Pancreas (tissue), 10 donors: ENCODE results near the gene PLA2G3. TPM values are rescaled to one million over a fixed set of nuclear protein-coding genes. Genes with fewer than 3 reads are reported as not detected.

Experiments
- ATAC-seq, 4 donors: fragments of 200-7000 bp; cut with Tn5 transposase; one replicate each; pipeline versions ENCODE4 v1.8.0 to v1.9.1; 2020; ENCODE audit warnings: mild to moderate bottlenecking in 4 of 4, moderate library complexity in 4 of 4
- DNase-seq, 6 donors: peaks; one replicate each; pipeline ENCODE4 v3.0.0-alpha.2; 2020
- FAIRE-seq: peaks from 2 replicates; lab custom pipeline; 2012; peaks lifted over from hg19 to GRCh38; lab: Jason Lieb, UNC
- H3K27ac ChIP-seq, 4 donors: fragments of 200-600 bp; sonication (generic); 1 replicate in 3 of 4; 2 replicates in 1 of 4; pipeline versions ENCODE4 v1.5.0 to v1.8.0; 2020
- H3K27me3 ChIP-seq, 4 donors: fragments of 200-600 bp; one replicate each; pipeline ENCODE4 v1.8.0; 2021
- H3K36me3 ChIP-seq, 3 donors: fragments of 200-600 bp; sonication (generic) in 1 of 3; one replicate each; pipeline versions ENCODE4 v1.5.0 to v1.8.0; 2020 to 2021
- H3K4me1 ChIP-seq, 3 donors: fragments of 200-600 bp; one replicate each; pipeline ENCODE4 v1.8.0; 2021
- H3K4me3 ChIP-seq, 4 donors: fragments of 200-600 bp; sonication (generic) in 2 of 4; one replicate each; pipeline versions ENCODE4 v1.5.0 to v1.8.0; 2020 to 2021
- H3K9me3 ChIP-seq, 4 donors: fragments of 200-600 bp; one replicate each; pipeline ENCODE4 v1.8.0; 2021
- CTCF ChIP-seq, 4 donors: fragments of 200-600 bp; sonication (generic) in 3 of 4; IDR thresholded peaks; one replicate each; pipeline versions ENCODE4 v1.5.0 to v1.8.0; 2021; ENCODE audit warnings: antibody characterized with exemption in 4 of 4
- WGBS, 2 donors: extraction: QIAGEN DNeasy Blood & Tissue Kit; methylation state at CpG; one replicate each; pipeline ENCODE4 v1.1.7; 2013; 5-methylcytosine and 5-hydroxymethylcytosine counted together
- intact Hi-C, 3 donors: fragments of 100-400 bp; cut with DNase I; formaldehyde crosslinking; loops; one replicate each; pipeline versions ENCODE4 v1.11.1 to v1.14.2; 2022
- microRNA-seq, 2 donors: library from miRNA; unstranded; fragments of <30 nt; microRNA quantifications; one replicate each; pipeline versions ENCODE4 to v1.1.0, GENCODE V29; 2019 to 2020
- polyA plus RNA-seq, 2 donors: library from polyadenylated mRNA; stranded (reverse); fragments of 200-250 nt; gene quantifications; one replicate each; pipeline ENCODE4 v1.2.3, GENCODE V29; 2013
- total RNA-seq, 6 donors: library from RNA; stranded (reverse); fragmentation: NEBNext Ultra II Directional in 4 of 6; extraction: Animal tissue kit (Norgen Biotek cat#: 25700) in 4 of 6; gene quantifications; one replicate each; pipeline versions ENCODE4 v1.2.1 to v1.2.4, GENCODE V29; 2021 to 2023
- donor health status: healthy with polysubstance abuse.
- donor health status: DM: no; HTN: no; CAD: no; lungs with moderate emphysema.
- donor health status: DM: no; HTN: no; CAD: no.
- donor health status: control.
- donor health status: control.
- donor health status: Bipolar disorder and iron deficiency.
- donor health status: DM: yes; HTN: yes; CAD: no.
- donor health status: DM: no; HTN: no; CAD: no.
- donor health status: DM: no; HTN: no; CAD: no.
- donor health status: DM: yes; HTN: yes; CAD: no.

Gene PLA2G3
- total and polyA plus RNA-seq, 8 donors, result 0.02 TPM; not detected in 7

GRCh38 chr22:31085493-31085824, 54.8 kb downstream of the PLA2G3 start:
- TF ChIP-seq CTCF (IDR thresholded peaks at IDR 0.05), result no peak
- WGBS, 2 donors, result 35 to 44% methylated on average over 13 of the region's 13 CpGs
- peak in 5 of 6 donors; percentile 49 to 78 (median 57) for DNase-seq
- Histone ChIP-seq H3K27ac (peak overlapping the region; percentile 84 to 94 (median 88)), H3K4me3 (peak overlapping the region; percentile 18 to 60 (median 44)), H3K4me1 (peaks cover 12 to 31% (median 28%) of the 10 kb centered on the region in 3 donors), H3K27me3 (no peaks in the 10 kb centered on the region), H3K9me3 (no peaks in the 10 kb centered on the region), H3K36me3 (peaks cover 0 to 28% (median 9%) of the 10 kb centered on the region in 3 donors)
- intact Hi-C loops, result loop anchor here in 2 of 3 donors (5.0 kb wide), 2 partner anchors 133 to 138 kb away; no protein-coding TSS in a partner anchor
- FAIRE-seq, result no peak
- ATAC-seq, result peak in 1 of 4 donors; percentile 2

- WGBS, 2 donors, result 6 to 8% methylated on average over 56 to 69 of the region's 69 CpGs
- intact Hi-C loops, result loop anchor here in 2 of 3 donors (5.0 kb wide), 2 partner anchors 133 to 138 kb away; no protein-coding TSS in a partner anchor
These were observed 55.4 kb downstream of the PLA2G3 start for GRCh38 chr22:31084811-31085492.

More at GRCh38 chr22:31084811-31085492, 55.4 kb downstream of the PLA2G3 start:
- H3K4me3 ChIP-seq, result peak overlapping the region; percentile 18 to 60 (median 44)
- no peaks in the 10 kb centered on the region for H3K9me3 ChIP-seq
- H3K27ac ChIP-seq, result peak overlapping the region; percentile 84 to 94 (median 88)
- no peaks in the 10 kb centered on the region for H3K27me3 ChIP-seq
- FAIRE-seq (no peak), ATAC-seq (peak; percentile 36 to 68 (median 57)), DNase-seq (peak; percentile 72 to 90 (median 80))
- peak; percentile 47 to 77 (median 62) for TF ChIP-seq CTCF (IDR thresholded peaks at IDR 0.05)
- peaks cover 12 to 33% (median 32%) of the 10 kb centered on the region in 3 donors for H3K4me1 ChIP-seq
- peaks cover 0 to 23% (median 9%) of the 10 kb centered on the region in 3 donors for H3K36me3 ChIP-seq

Small RNA genes within 50 kb of the gene (microRNA-seq; reads per million reads assigned to microRNA genes)
- 1.5 to 5.0 reads per million in 2 donors for gene MIR3928

Other genes starting within 250 kb of the PLA2G3 start
- gene MORC2, start 171.7 kb downstream of the PLA2G3 start, total RNA-seq, result 10 to 100 TPM in 2 of 6 donors, 1 to 10 TPM in 4; 7.8 to 16.7 (median 9.7) TPM
- gene MORC2, start 171.7 kb downstream of the PLA2G3 start, polyA plus RNA-seq, result 10 to 100 TPM; 30.9 to 36.1 TPM
- 10 to 100 TPM; 18.7 to 38.4 (median 23.0) TPM for gene TUG1, start 171.2 kb downstream of the PLA2G3 start, total RNA-seq
- gene TUG1, start 171.2 kb downstream of the PLA2G3 start, polyA plus RNA-seq, result 10 to 100 TPM; 18.2 to 49.1 TPM
- gene SMTN, start 59.2 kb downstream of the PLA2G3 start, total RNA-seq, result 10 to 100 TPM; 25.5 to 51.2 (median 37.7) TPM
- gene SMTN, start 59.2 kb downstream of the PLA2G3 start, polyA plus RNA-seq, result 10 to 100 TPM; 68.1 to 77.4 TPM
- gene SELENOM, start 32.9 kb downstream of the PLA2G3 start, total RNA-seq, result 10 to 100 TPM; 46.1 to 62.4 (median 54.4) TPM
- gene SELENOM, start 32.9 kb downstream of the PLA2G3 start, polyA plus RNA-seq, result 100 to 1,000 TPM; 118 TPM
- gene INPP5J, start 17.5 kb downstream of the PLA2G3 start, total RNA-seq, result 10 to 100 TPM in 2 of 6 donors, 1 to 10 TPM in 4; 4.5 to 12.7 (median 8.2) TPM
- gene INPP5J, start 17.5 kb downstream of the PLA2G3 start, polyA plus RNA-seq, result 10 to 100 TPM; 23.0 to 25.0 TPM
- 10 to 100 TPM in 5 of 6 donors, 1 to 10 TPM in 1; 9.5 to 19.6 (median 14.0) TPM for gene RNF185, start 19.7 kb upstream of the PLA2G3 start, total RNA-seq
- 10 to 100 TPM in 1 of 2 donors, 1 to 10 TPM in 1; 9.4 to 18.9 TPM for gene RNF185, start 19.7 kb upstream of the PLA2G3 start, polyA plus RNA-seq
- 10 to 100 TPM; 21.1 to 34.9 (median 27.7) TPM for gene LIMK2, start 71.8 kb upstream of the PLA2G3 start, total RNA-seq
- 10 to 100 TPM; 20.5 to 25.2 TPM for gene LIMK2, start 71.8 kb upstream of the PLA2G3 start, polyA plus RNA-seq
- gene PIK3IP1, start 152.0 kb upstream of the PLA2G3 start, total RNA-seq, result 10 to 100 TPM in 1 of 6 donors, 1 to 10 TPM in 5; 2.4 to 24.5 (median 6.0) TPM
- gene PIK3IP1, start 152.0 kb upstream of the PLA2G3 start, polyA plus RNA-seq, result 1 to 10 TPM; 3.6 to 5.9 TPM
- 10 to 100 TPM; 12.0 to 28.6 (median 16.7) TPM for gene PATZ1, start 205.8 kb upstream of the PLA2G3 start, total RNA-seq
- 10 to 100 TPM; 21.6 to 30.2 TPM for gene PATZ1, start 205.8 kb upstream of the PLA2G3 start, polyA plus RNA-seq